ENCODE measurements around the gene SDC4. TPM values are rescaled to one million over a fixed set of nuclear protein-coding genes. Genes with fewer than 3 reads are reported as not detected.

Gene SDC4
- total and polyA plus RNA-seq, 9 of the 15 experiments (the other 6 are each of a cell fraction or from before 2014, with no cell fraction given), result 2.1 to 10.7 (median 6.3) TPM

GRCh38 chr20:45339799-45340198 is 8.4 kb downstream of the SDC4 start (continued):
- no peak for TF ChIP-seq ZNF408 (CRISPR knock-in tag; IDR thresholded peaks at IDR 0.05; ENCODE audit: low read depth)
- no peak for TF ChIP-seq ZNF212 (CRISPR knock-in tag; IDR thresholded peaks at IDR 0.05)
- TF ChIP-seq ZNF311 (CRISPR knock-in tag; IDR thresholded peaks at IDR 0.05), result no peak
- no peak for TF ChIP-seq HNRNPK (IDR thresholded peaks at IDR 0.05; ENCODE audit: low read depth, low read length, poor library complexity, severe bottlenecking)
- TF ChIP-seq SIN3A (IDR thresholded peaks at IDR 0.05; ENCODE audit: borderline replicate concordance in 2 of 2, control insufficient read depth in 1 of 2, low read depth in 2 of 2, low read length in 2 of 2), result no peak
- no peak for TF ChIP-seq ZNF717 (CRISPR knock-in tag; IDR thresholded peaks at IDR 0.05)

- 17% methylated on average over 6 of the region's 6 CpGs for WGBS (ENCODE audit: insufficient coverage, low coverage, missing lambda C conversion rate)
- Histone ChIP-seq H3K36me3 (ENCODE audit: control insufficient read depth, insufficient read depth, low read length) (peaks cover 9% of the 10 kb centered on the region; the same call in 1 of the 3 replicates), H3K9ac (ENCODE audit: insufficient read depth in 1 of 2, low read depth in 2 of 2, low read length in 2 of 2) (peak overlapping the region; percentile 41 to 54; a peak in 1 of 4 replicates), H3K27me3 (ENCODE audit: control insufficient read depth in 2 of 2, insufficient read depth in 2 of 2, low read length in 2 of 2) (no peaks in the 10 kb centered on the region), H3K4me1 (replicated peaks in 1 of 2; ENCODE audit: control insufficient read depth in 2 of 2, insufficient read depth in 2 of 2, low read length in 2 of 2) (peaks cover 66 to 69% of the 10 kb centered on the region in 2 experiments), H2AFZ (ENCODE audit: low read depth, low read length) (peak overlapping the region; percentile 61; the same call in 1 of the 2 replicates), H3K4me2 (ENCODE audit: insufficient read depth, low read length) (peak overlapping the region; percentile 41; the same call in 1 of the 2 replicates), H3K4me3 (no peak overlapping the region), H3K27ac (ENCODE audit: extremely low read depth, low read depth, low read length) (peak overlapping the region; percentile 55), H4K20me1 (replicated peaks; ENCODE audit: control insufficient read depth, insufficient read depth, low read length) (0 out of 2 replicates have a peak, but pooled peaks cover 12% of the 10 kb centered on the region), H3K79me2 (ENCODE audit: control insufficient read depth, insufficient read depth, low read length) (peaks cover 6% of the 10 kb centered on the region; the same call in 1 of the 3 replicates), H3K9me3 (replicated peaks; ENCODE audit: control insufficient read depth, insufficient read depth, low read depth, low read length) (no peaks in the 10 kb centered on the region), H3K9me1 (ENCODE audit: control insufficient read depth, insufficient read depth, low read length) (no peaks in the 10 kb centered on the region)
- BruUV-seq (replicated peaks), result no TSS peak
- FAIRE-seq, result no peak
- in situ Hi-C loops (cut with MboI) (no loop called here), intact Hi-C loops (cut with micrococcal nuclease) (no loop called here)
- ChIA-PET CTCF (ENCODE audit: low intra/inter-chr PET ratio) (no interaction called here), POLR2A (interaction anchor here (0.6 to 1.0 kb wide), 2 partner anchors 22 to 30 kb away, joined by 3 read pairs; no protein-coding TSS in a partner anchor)
- DNase-seq (ENCODE audit: extremely low read depth in 1 of 4, low spot score in 3 of 4), result peak in 3 of 4 experiments; percentile 42 to 68 (median 51)
- peak; percentile 8; the same call in 2 of the 3 replicates for ATAC-seq
- TF ChIP-seq SMAD4 (CRISPR knock-in tag; conservative IDR thresholded peaks at IDR 0.05) (0 out of 2 replicates have a peak, but pooled peaks have one; percentile 19), BRD9 (IDR thresholded peaks at IDR 0.05; ENCODE audit: low read depth, partially characterized antibody) (no peak), SNIP1 (IDR thresholded peaks at IDR 0.05; ENCODE audit: low read depth) (no peak), MYNN (IDR thresholded peaks at IDR 0.05) (no peak), MYNN (CRISPR knock-in tag; IDR thresholded peaks at IDR 0.05) (no peak), ZNF583 (CRISPR knock-in tag; IDR thresholded peaks at IDR 0.05) (no peak), RCOR1 (IDR thresholded peaks at IDR 0.05; ENCODE audit: borderline replicate concordance in 1 of 2, low read depth in 2 of 2, low read length in 2 of 2) (no peak), E2F6 (IDR thresholded peaks at IDR 0.05; ENCODE audit: borderline replicate concordance in 1 of 2, extremely low read depth in 1 of 2, insufficient read depth in 1 of 2, insufficient read length in 1 of 2, low read depth in 1 of 2, low read length in 1 of 2, poor library complexity in 1 of 2, severe bottlenecking in 1 of 2) (no peak), ZNF644 (tag; IDR thresholded peaks at IDR 0.05; ENCODE audit: low read depth) (0 out of 2 replicates have a peak, but pooled peaks have one; percentile 40), SNRNP70 (optimal IDR thresholded peaks at IDR 0.05; ENCODE audit: low read depth, low read length) (no peak), ZNF561 (CRISPR knock-in tag; conservative IDR thresholded peaks at IDR 0.05) (no peak), MTF1 (CRISPR knock-in tag; IDR thresholded peaks at IDR 0.05; ENCODE audit: borderline replicate concordance) (no peak), TFE3 (CRISPR knock-in tag; IDR thresholded peaks at IDR 0.05) (no peak), PCBP2 (IDR thresholded peaks at IDR 0.05; ENCODE audit: low read depth, low read length, poor library complexity, severe bottlenecking) (no peak)
Observed at GRCh38 chr20:45339084-45339483, 9.1 kb downstream of the SDC4 start.

Data from K562 (cell line).